SH-SY5Y (cell line): ENCODE results near the gene ZFHX2.

Source experiments
- GATA2 ChIP-seq: IDR thresholded peaks from 2 replicates; pipeline ENCODE4 v1.6.1; 2011; ENCODE audit warnings: mild to moderate bottlenecking, low read depth, low read length
- GATA3 ChIP-seq: IDR thresholded peaks from 2 replicates; pipeline ENCODE4 v1.6.1; 2011; ENCODE audit warnings: low read depth, mild to moderate bottlenecking, low read length, moderate library complexity

DNA sequence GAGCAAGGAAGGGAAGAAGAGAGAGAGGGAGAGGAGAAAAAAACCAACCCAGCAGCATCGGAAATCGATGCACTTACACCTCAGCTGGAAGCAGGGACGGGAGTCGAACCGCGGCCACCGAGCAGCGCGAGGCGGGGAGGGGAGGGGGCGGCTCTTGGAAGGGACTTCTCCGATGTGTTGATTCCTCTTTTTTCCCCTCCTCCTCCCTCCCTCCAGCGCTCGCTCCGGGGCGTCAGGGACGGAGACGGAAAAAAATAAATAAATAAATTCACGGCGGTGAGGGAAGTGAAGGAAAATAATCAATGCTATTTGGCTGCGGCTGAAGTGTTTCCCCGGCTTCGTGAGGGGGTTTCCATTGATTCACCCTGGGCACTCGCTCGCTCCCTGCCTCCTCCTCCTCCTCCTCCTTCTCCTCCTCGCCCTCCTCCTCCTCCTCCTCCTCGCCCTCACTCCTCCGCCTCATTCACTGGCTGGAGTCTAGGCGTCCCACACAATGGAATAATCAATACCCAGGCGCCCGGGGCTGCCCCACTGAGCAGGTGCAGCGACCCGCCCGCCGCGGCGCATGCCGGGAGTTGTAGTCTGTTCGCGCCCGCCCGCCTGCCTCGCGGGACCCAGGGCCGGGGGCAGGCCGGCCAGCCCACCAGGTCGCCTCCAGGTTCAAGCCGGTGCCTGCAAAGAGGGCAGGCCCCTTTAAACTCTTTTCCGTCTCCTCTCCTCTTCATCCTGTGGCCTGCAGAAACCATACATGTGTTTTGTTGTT lies at the start of gene ZFHX2:
- TF ChIP-seq GATA2 (no peak), GATA3 (no peak)
